HG03045 (cell line): ENCODE data around the gene CYB561D2.

Experiments used
- ATAC-seq: cut with Tn5 transposase; IDR thresholded peaks from one replicate; pipeline ENCODE4 v1.9.1; 2021; ENCODE audit warnings: mild to moderate bottlenecking, moderate library complexity; ENCODE audit not compliant: unreplicated experiment

Gene CYB561D2

GRCh38 chr3:50340448-50341329, 10.0 kb upstream of the CYB561D2 start, which contains the start of gene RASSF1:
RASSF1 (minus strand) TSS chr3:50340836; CDS start chr3:50340805, 31 bp downstream.
- no peak for ATAC-seq

- ATAC-seq = no peak
Measured at GRCh38 chr3:50341537-50341936, 9.1 kb upstream of the CYB561D2 start.

DNA sequence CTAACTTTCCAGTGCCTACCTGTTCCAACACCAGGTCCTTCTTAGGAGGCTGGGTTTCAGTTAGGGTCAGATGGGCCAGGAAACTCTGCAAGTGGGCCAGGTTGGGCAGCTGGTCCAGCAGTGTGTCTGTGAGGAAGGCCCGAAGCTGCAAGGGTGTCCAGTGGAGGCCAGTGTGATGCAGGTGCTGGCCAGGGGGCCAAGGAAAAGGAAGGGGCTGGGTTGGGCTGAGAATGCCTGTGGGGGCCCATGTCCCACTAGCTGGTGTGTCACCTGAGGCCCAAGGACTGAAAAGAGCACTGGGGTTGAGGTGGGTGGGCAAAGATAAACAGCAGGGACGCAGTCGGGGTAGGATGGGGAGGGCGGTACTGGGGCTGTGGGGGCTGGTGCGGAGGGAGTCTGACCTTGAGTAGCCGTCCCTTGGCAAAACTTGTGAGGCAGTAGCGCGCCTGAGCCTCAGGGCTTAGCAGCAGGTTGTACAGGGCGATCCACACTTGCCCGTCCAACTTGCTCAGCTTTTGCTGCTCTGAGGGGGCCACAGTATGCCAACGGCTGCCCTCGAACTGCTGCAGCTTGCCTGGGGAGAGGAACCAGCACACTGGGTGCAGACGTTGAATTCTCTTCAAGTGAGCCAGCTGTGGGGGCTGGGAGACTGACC, 8.5 kb upstream of the CYB561D2 start:
- no peak for ATAC-seq

GRCh38 chr3:50342813-50343633, 7.6 kb upstream of the CYB561D2 start:
- no peak for ATAC-seq

DNA sequence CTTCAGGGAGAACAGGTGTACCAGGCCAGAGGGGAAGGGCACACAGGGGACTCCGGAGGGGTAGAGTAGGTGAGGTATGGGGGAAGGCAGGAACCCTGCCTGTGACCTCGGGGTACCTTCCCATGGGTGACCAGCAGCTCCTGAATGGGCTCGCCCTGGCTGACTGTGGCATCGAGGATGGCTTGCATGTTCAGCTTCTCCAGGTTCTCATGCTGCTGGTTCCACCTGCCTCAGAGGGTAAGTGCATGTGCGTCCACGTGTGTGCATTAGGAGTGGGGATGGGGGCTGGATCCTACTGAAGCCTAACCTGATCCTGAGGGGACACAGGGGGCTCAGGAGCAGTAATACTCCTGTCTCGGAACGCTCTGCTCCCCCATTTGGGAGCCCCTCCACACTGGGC, 5.7 kb upstream of the CYB561D2 start:
- ATAC-seq = no peak

DNA sequence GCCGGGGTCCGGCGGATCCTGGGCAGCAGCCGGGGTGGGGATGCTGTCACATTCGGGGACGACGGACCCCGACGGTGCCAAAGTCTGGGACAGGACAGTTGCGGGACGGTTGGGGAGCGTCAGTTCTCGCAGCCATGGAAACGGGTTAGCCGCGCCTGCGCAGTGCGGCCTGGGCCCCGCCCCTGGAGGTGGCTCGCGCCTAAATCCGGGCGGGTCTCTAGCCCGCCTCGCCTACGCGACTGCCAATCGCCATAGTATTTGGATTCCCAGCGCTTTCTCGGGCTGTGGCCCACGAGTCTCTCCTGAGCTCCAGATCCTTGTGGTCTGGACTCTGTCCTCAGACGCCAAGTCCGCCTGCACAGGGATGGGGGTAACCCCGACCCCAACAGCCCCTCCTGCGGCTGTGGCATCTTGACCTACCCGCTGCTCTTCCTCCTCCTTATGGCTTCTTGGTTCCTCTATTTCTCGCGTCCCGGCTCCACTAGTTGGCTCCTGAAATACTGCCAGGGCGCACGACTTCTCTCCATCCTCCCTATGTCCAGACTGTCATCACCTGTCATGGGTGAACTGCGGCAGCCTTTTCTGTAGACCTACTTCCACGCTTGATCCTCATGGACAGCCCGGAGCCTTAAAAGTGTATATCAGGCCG, 5.0 kb upstream of the CYB561D2 start, which contains the start of gene ZMYND10:
TSS of gene ZMYND10 (minus strand) at position 147 of the 649 bp plus-strand sequence. CDS start 153 bp downstream, outside the sequence.
- ATAC-seq = no peak

GRCh38 chr3:50347187-50347813, 3.4 kb upstream of the CYB561D2 start:
- ATAC-seq = no peak

DNA sequence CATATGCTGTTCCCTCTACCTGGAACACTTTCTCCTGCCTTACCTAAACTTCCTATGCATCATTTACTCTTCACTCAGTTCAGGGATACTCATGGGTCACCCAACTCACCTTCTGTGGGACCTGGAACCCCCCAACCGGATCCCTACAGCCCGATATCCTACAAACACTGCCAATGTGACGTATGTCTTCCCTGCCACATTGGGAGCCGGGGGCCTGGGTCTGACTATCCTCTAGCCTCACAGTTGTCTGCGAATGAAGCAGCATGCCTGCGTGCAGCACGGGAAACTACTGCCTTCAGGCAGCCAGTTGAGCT, 492 bp upstream of the CYB561D2 start:
- no peak for ATAC-seq

- no peak for ATAC-seq
Measured at GRCh38 chr3:50351323-50351697, 648 bp downstream of the CYB561D2 start.

GRCh38 chr3:50352781-50353180, 2.1 kb downstream of the CYB561D2 start:
- ATAC-seq = no peak

DNA sequence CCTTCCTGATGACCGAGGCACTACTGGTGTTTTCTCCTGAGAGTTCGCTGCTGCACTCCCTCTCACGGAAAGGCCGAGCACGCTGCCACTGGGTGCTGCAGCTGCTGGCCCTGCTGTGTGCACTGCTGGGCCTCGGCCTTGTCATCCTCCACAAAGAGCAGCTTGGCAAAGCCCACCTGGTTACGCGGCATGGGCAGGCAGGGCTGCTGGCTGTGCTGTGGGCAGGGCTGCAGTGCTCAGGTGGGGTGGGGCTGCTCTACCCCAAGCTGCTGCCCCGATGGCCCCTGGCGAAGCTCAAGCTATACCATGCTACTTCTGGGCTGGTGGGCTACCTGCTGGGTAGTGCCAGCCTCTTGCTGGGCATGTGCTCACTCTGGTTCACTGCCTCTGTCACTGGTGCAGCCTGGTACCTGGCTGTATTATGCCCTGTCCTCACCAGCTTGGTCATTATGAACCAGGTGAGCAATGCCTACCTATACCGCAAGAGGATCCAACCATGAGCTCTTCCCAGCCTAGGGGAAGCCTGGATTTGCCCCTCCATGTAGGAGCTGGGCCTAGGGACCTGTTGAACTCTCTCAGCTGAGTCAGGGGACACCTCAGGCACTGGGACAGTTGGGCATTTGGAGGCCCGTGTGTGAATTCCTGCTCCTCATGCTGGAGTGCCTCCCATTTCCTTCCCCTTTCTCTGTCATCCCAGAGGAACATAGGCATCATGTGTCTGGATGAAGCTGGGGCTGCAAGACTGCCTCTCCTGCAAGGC, 2.8 kb downstream of the CYB561D2 start:
- ATAC-seq = no peak

DNA sequence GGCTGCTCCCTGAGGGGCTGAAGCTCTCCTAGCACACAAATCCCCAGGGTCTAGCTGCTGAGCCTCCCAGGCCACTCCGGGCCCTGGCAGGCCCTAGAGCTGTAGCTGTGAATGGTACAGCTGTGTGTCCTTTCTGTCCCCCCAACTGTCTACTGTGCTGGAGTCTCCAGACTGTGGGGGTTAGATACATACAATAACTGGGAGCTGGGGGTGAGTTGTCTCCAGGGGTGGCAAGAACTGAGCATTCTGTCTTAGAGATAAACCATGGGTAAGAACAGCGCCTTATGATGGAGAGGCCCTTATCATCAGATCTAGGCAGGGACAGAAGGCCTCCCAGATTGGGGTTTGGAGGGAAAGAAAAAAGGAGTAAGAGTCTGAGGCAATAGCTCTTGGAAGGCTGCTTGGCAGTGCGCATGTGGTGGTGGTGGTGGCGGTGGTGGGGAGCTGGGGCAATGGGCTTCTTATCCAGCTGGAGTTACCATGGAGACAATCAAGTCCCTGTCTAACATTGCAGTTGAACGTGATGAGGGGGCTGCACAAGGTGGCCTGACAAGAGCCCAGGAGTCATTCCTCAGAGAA, 3.6 kb downstream of the CYB561D2 start:
- ATAC-seq = no peak

DNA sequence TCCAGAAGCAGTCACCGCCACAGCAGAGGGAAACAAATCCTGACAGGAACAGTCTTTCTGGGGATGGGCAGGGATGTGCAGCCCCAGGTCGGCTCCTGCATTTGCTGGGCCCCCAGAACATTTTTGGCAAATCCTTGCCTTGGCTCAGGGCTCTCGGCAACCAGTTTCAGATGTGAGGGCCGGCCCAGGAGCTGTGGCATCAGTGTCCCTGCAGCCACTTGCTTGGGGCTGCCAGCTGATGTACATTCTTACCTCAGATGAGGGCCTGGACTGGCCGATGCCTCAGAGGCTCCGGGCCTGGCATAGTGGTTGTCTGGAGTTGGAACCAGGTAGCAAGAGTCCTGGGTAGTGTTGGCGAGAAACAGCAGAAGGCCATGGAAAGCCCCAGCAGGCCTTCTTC, 4.2 kb downstream of the CYB561D2 start:
- ATAC-seq = no peak

GRCh38 chr3:50355829-50356552, 5.3 kb downstream of the CYB561D2 start:
- ATAC-seq = no peak

DNA sequence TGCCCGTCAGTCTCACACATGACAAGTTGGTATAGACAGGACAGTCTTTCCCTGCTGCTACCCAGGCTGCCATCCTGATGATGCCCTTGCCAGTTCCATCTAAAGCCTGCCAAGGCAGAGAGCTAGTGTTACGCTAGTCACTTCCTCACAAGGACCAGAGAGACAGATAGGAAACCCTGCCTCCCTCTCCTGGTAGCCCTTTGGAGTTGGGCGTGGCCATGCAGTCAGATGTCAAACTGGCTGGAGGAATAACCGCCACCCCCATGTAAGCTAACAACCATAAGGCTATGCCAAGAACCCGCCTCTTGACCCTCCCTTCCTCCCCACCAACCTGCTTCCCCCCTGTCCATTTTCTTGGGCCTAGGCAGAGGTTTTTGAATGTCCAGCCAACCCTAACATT, 5.9 kb downstream of the CYB561D2 start:
- ATAC-seq = no peak

GRCh38 chr3:50357481-50357880, 6.8 kb downstream of the CYB561D2 start:
- ATAC-seq = no peak

GRCh38 chr3:50358355-50358910, 7.8 kb downstream of the CYB561D2 start:
- no peak for ATAC-seq
